Measurements from ENCODE around the gene OTX1. TPM values are rescaled to one million over a fixed set of nuclear protein-coding genes. Genes with fewer than 3 reads are reported as not detected.

The OTX1 gene
- total RNA-seq, 1 experiment from 2014 or later = 13.1 TPM

DNA sequence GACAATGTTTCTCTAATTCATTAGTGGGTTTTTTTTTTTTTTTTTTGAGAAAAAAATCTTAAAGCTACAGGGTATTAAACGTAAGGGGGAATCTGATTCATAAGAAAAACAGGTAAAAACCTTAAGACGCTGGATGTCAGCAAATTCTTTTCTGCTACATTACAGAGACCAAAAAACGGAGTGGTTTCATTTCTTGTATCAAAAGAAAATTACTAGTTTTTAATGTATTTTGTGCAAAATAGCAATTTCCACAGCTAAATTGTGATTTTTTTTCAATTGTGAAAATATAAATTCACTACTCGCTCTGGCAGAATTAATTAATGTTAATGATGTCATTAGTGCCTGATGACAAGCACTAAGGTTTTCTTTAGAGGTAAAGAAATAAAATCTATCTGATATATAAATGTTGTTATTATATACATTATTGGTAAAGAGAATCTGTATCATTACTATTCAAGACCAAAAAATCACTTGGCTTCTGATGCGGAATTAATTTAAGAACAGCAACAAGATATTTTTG, 9.9 kb downstream of the OTX1 start:
- CTCF ChIA-PET = no interaction called here
- no TSS peak for BruUV-seq (replicated peaks)
- H3K27ac ChIP-seq (ENCODE audit: low read depth, low read length) = no peak overlapping the region
- intact Hi-C loops (cut with micrococcal nuclease) = no loop called here
- no peak overlapping the region for H3K9ac ChIP-seq (ENCODE audit: low read length)
- no peak overlapping the region for H3K4me2 ChIP-seq (ENCODE audit: low read length)
- no peaks in the 10 kb centered on the region for H3K79me2 ChIP-seq (ENCODE audit: insufficient read depth, low read length)
- no peaks in the 10 kb centered on the region for H3K9me2 ChIP-seq (ENCODE audit: insufficient read depth)
- DNase-seq (ENCODE audit: low read depth, low spot score) (no peak), ATAC-seq (no peak)
- no peak overlapping the region for H2AFZ ChIP-seq (ENCODE audit: low read depth, low read length, poor library complexity, severe bottlenecking)
- H3K4me1 ChIP-seq (ENCODE audit: control insufficient read depth in 1 of 2, insufficient read depth in 2 of 2, low read length in 2 of 2) = no peaks in the 10 kb centered on the region
- H3K9me3 ChIP-seq (ENCODE audit: control insufficient read depth in 1 of 2, insufficient read depth in 1 of 2, low read depth in 1 of 2, low read length in 2 of 2) = no peaks in the 10 kb centered on the region
- no peak overlapping the region for H3K4me3 ChIP-seq (replicated peaks in 1 of 2; ENCODE audit: low read depth in 1 of 2, low read length in 2 of 2)
- POLR2A ChIA-PET = no interaction called here
- TF ChIP-seq POLR2A (IDR thresholded peaks at IDR 0.05; ENCODE audit: borderline replicate concordance, extremely low read depth, insufficient read depth, insufficient read length) (no peak), ZNF274 (IDR thresholded peaks at IDR 0.05; ENCODE audit: low read depth, low read length) (no peak), TCF7L2 (IDR thresholded peaks at IDR 0.05; ENCODE audit: borderline replicate concordance, extremely low read depth, insufficient read depth, insufficient read length) (no peak), FOSL1 (IDR thresholded peaks at IDR 0.05; ENCODE audit: low read depth) (no peak), CEBPB (IDR thresholded peaks at IDR 0.05; ENCODE audit: low read depth) (no peak), JUND (IDR thresholded peaks at IDR 0.05) (no peak), EGR1 (IDR thresholded peaks at IDR 0.05; ENCODE audit: low read depth) (no peak), RAD21 (IDR thresholded peaks at IDR 0.05; ENCODE audit: low read depth) (no peak), CBX3 (IDR thresholded peaks at IDR 0.05; ENCODE audit: low read depth) (no peak), SP1 (IDR thresholded peaks at IDR 0.05; ENCODE audit: low read depth) (no peak)
- TF ChIP-seq, protein P1, sequence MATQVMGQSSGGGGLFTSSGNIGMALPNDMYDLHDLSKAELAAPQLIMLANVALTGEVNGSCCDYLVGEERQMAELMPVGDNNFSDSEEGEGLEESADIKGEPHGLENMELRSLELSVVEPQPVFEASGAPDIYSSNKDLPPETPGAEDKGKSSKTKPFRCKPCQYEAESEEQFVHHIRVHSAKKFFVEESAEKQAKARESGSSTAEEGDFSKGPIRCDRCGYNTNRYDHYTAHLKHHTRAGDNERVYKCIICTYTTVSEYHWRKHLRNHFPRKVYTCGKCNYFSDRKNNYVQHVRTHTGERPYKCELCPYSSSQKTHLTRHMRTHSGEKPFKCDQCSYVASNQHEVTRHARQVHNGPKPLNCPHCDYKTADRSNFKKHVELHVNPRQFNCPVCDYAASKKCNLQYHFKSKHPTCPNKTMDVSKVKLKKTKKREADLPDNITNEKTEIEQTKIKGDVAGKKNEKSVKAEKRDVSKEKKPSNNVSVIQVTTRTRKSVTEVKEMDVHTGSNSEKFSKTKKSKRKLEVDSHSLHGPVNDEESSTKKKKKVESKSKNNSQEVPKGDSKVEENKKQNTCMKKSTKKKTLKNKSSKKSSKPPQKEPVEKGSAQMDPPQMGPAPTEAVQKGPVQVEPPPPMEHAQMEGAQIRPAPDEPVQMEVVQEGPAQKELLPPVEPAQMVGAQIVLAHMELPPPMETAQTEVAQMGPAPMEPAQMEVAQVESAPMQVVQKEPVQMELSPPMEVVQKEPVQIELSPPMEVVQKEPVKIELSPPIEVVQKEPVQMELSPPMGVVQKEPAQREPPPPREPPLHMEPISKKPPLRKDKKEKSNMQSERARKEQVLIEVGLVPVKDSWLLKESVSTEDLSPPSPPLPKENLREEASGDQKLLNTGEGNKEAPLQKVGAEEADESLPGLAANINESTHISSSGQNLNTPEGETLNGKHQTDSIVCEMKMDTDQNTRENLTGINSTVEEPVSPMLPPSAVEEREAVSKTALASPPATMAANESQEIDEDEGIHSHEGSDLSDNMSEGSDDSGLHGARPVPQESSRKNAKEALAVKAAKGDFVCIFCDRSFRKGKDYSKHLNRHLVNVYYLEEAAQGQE (IDR thresholded peaks at IDR 0.05; ENCODE audit: low read depth) = no peak
- TF ChIP-seq, protein P2, sequence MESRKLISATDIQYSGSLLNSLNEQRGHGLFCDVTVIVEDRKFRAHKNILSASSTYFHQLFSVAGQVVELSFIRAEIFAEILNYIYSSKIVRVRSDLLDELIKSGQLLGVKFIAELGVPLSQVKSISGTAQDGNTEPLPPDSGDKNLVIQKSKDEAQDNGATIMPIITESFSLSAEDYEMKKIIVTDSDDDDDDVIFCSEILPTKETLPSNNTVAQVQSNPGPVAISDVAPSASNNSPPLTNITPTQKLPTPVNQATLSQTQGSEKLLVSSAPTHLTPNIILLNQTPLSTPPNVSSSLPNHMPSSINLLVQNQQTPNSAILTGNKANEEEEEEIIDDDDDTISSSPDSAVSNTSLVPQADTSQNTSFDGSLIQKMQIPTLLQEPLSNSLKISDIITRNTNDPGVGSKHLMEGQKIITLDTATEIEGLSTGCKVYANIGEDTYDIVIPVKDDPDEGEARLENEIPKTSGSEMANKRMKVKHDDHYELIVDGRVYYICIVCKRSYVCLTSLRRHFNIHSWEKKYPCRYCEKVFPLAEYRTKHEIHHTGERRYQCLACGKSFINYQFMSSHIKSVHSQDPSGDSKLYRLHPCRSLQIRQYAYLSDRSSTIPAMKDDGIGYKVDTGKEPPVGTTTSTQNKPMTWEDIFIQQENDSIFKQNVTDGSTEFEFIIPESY (IDR thresholded peaks at IDR 0.05; ENCODE audit: extremely low read depth, insufficient replicate concordance, low read length) = no peak
- H4K20me1 ChIP-seq (ENCODE audit: insufficient read depth) = no peaks in the 10 kb centered on the region
- RAD21 ChIA-PET (ENCODE audit: low non-redundant PET in 1 of 2, low total read pairs in 2 of 2, uncharacterized antibody in 2 of 2, unreplicated experiment in 2 of 2) = no interaction called here
- no peaks in the 10 kb centered on the region for H3K27me3 ChIP-seq (ENCODE audit: insufficient read depth, low read length)
- peaks cover 0 to 15% of the 10 kb centered on the region in 2 experiments; a peak in 2 of 4 replicates for H3K36me3 ChIP-seq (ENCODE audit: control insufficient read depth in 1 of 2, insufficient read depth in 2 of 2, low read length in 2 of 2)
